K562 (cell line): ENCODE data around the gene ATP8B2. TPM values are rescaled to one million over a fixed set of nuclear protein-coding genes. Genes with fewer than 3 reads are reported as not detected.
A peak's percentile ranks its signal among the peaks of the same experiment; 100 is the strongest.

Experiments used
- ATAC-seq: fragments of 200-7000 bp; cut with Tn5 transposase; 3 replicates; pipeline ENCODE4 v1.9.1; 2020; ENCODE audit warnings: moderate library complexity
- BruUV-seq: library from RNA; stranded (reverse); fragments of 400-500 nt; replicated peaks from 2 replicates; lab custom pipeline; 2021; lab: Mats Ljungman, UMichigan
- CTCF ChIA-PET: fragments of 300-600 bp; formaldehyde crosslinking; extraction: SDS; loops from one replicate; lab custom pipeline; 2021; ENCODE audit warnings: low intra/inter-chr PET ratio; lab: Yijun Ruan, JAX
- POLR2A ChIA-PET: fragments of 300-600, 350-650 bp; sonication (Branson Sonifier 250); formaldehyde crosslinking; extraction: SDS; loops from one replicate; lab custom pipeline; 2021; ENCODE audit warnings: antibody characterized with exemption, inconsistent platforms; lab: Yijun Ruan, JAX
- DNase-seq, 4 experiments: peaks; one replicate each; pipeline versions ENCODE4 v3.0.0 to v3.0.0-alpha.2; 2011 to 2018; ENCODE audit warnings: low spot score in 3 of 4, mixed read lengths in 3 of 4; ENCODE audit errors: extremely low read depth in 1 of 4
- FAIRE-seq: peaks from 2 replicates; lab custom pipeline; 2011; peaks lifted over from hg19 to GRCh38; lab: Jason Lieb, UNC
- H2AFZ ChIP-seq: 2 replicates; pipeline ENCODE4 v1.6.0; 2011; ENCODE audit warnings: low read depth, low read length, control low read depth, inconsistent platforms
- H3K27ac ChIP-seq: fragments of 200-600 bp; 3 replicates; pipeline ENCODE4 v1.8.0; 2011; ENCODE audit warnings: low read depth, mild to moderate bottlenecking, control low read depth, inconsistent platforms, low read length, moderate library complexity, mixed read lengths; ENCODE audit errors: extremely low read depth
- H3K27me3 ChIP-seq, 2 experiments: fragments of 300-600 bp in 1 of 2; 2 replicates in 1 of 2; 3 replicates in 1 of 2; pipeline versions ENCODE4 v1.6.0 to v1.8.0; 2011; ENCODE audit warnings: inconsistent platforms in 2 of 2, low read length in 2 of 2, mild to moderate bottlenecking in 1 of 2, mixed read lengths in 1 of 2, moderate library complexity in 1 of 2; ENCODE audit not compliant: control insufficient read depth in 2 of 2, insufficient read depth in 2 of 2
- H3K36me3 ChIP-seq: fragments of 300-600 bp; 3 replicates; pipeline ENCODE4 v1.8.0; 2011; ENCODE audit warnings: mild to moderate bottlenecking, low read length, inconsistent platforms; ENCODE audit not compliant: control insufficient read depth, insufficient read depth
- H3K4me1 ChIP-seq, 2 experiments: fragments of 200-600 bp in 1 of 2; replicated peaks in 1 of 2; 2 replicates in 1 of 2; 3 replicates in 1 of 2; pipeline versions ENCODE4 v1.5.1 to v1.8.0; 2011; ENCODE audit warnings: inconsistent platforms in 2 of 2, low read length in 2 of 2, mild to moderate bottlenecking in 1 of 2, mixed read lengths in 1 of 2, moderate library complexity in 1 of 2; ENCODE audit not compliant: control insufficient read depth in 2 of 2, insufficient read depth in 2 of 2
- H3K4me2 ChIP-seq: 2 replicates; pipeline ENCODE4 v1.6.1; 2011; ENCODE audit warnings: low read length, control low read depth, inconsistent platforms, mixed read lengths; ENCODE audit not compliant: insufficient read depth
- H3K4me3 ChIP-seq: fragments of 200-600 bp; sonication (generic), shearing (Covaris generic); 2 replicates; pipeline ENCODE4 v1.5.1; 2016; ENCODE audit warnings: control low read depth, inconsistent platforms
- H3K79me2 ChIP-seq: fragments of 200-600 bp; 3 replicates; pipeline ENCODE4 v1.8.0; 2011; ENCODE audit warnings: low read length, inconsistent platforms; ENCODE audit not compliant: control insufficient read depth, insufficient read depth
- H3K9ac ChIP-seq, 2 experiments: 2 replicates each; pipeline versions ENCODE4 v1.6.0 to v1.6.1; 2011; ENCODE audit warnings: low read depth in 2 of 2, low read length in 2 of 2, control low read depth in 1 of 2, inconsistent platforms in 1 of 2, mild to moderate bottlenecking in 1 of 2, mixed read lengths in 1 of 2; ENCODE audit not compliant: insufficient read depth in 1 of 2
- H3K9me1 ChIP-seq: one replicate; pipeline ENCODE4 v1.6.0; 2011; ENCODE audit warnings: inconsistent platforms, mild to moderate bottlenecking, low read length, moderate library complexity; ENCODE audit not compliant: control insufficient read depth, insufficient read depth
- H3K9me3 ChIP-seq: replicated peaks from 2 replicates; pipeline ENCODE4 v1.5.1; 2011; ENCODE audit warnings: low read depth, low read length, inconsistent platforms; ENCODE audit not compliant: control insufficient read depth, insufficient read depth
- H4K20me1 ChIP-seq: replicated peaks from 2 replicates; pipeline ENCODE4 v1.6.1; 2011; ENCODE audit warnings: low read length, inconsistent platforms, mixed read lengths; ENCODE audit not compliant: control insufficient read depth, insufficient read depth
- CBFA2T3 ChIP-seq: fragments of 450-650 bp; IDR thresholded peaks from 2 replicates; pipeline ENCODE4 v1.6.1; 2017
- YY1 ChIP-seq, 3 experiments: IDR thresholded peaks; 2 replicates each; pipeline ENCODE4 v1.6.1; 2011; ENCODE audit warnings: low read length in 2 of 3, mild to moderate bottlenecking in 2 of 3, moderate library complexity in 2 of 3, borderline replicate concordance in 1 of 3, control low read depth in 1 of 3, low read depth in 1 of 3; ENCODE audit not compliant: insufficient read depth in 3 of 3, insufficient replicate concordance in 2 of 3, control insufficient read depth in 1 of 3, insufficient read length in 1 of 3; ENCODE audit errors: extremely low read depth in 1 of 3
- WGBS: fragments of 100-300 bp; shearing (Covaris generic); methylation state at CpG from one replicate; pipeline ENCODE4 v1.1.6; 2016; ENCODE audit warnings: low coverage, mixed read lengths; ENCODE audit not compliant: insufficient coverage; ENCODE audit errors: missing lambda C conversion rate; 5-methylcytosine and 5-hydroxymethylcytosine counted together
- in situ Hi-C: fragments of 300-500 bp; cut with MboI; formaldehyde crosslinking; loops from 4 replicates; pipeline ENCODE4 v1.15.0; 2018; ENCODE audit warnings: inconsistent platforms, mixed read lengths
- intact Hi-C: fragments of 100-400 bp; cut with micrococcal nuclease; formaldehyde crosslinking; loops from 2 replicates; pipeline ENCODE4 v1.14.2; 2022
- polyA plus RNA-seq, 8 experiments: library from polyadenylated mRNA; depleted of rRNA in 4 of 8; stranded (reverse) in 5 of 8; unstranded in 3 of 8; fragments of >200 nt; fragmentation: Nextera tagmentation in 2 of 8; fragmentation: Illumina TruSeq in 1 of 8; extraction: Ambion mirVana in 2 of 8; extraction: Trizol in 1 of 8; gene quantifications; 2 replicates each; pipeline versions ENCODE4 v1.2.1 to v1.2.3, GENCODE V29; 2011 to 2014; ENCODE audit warnings: inconsistent platforms in 1 of 8, missing spikeins in 1 of 8
- total RNA-seq, 7 experiments: library from RNA; depleted of rRNA in 6 of 7; stranded (reverse); fragments of >200 nt in 6 of 7; fragmentation: Illumina TruSeq in 2 of 7; extraction: Trizol in 2 of 7; gene quantifications; 2 replicates each; pipeline versions ENCODE4 v1.2.1 to v1.2.3, GENCODE V29; 2011 to 2021; ENCODE audit warnings: low replicate concordance in 1 of 7
- TF ChIP-seq, protein P1 (sequence below), 2 experiments: fragments of 450-650 bp; IDR thresholded peaks; 2 replicates each; pipeline ENCODE4 v1.6.1; 2016
- TF ChIP-seq, protein P2 (sequence below), 3 experiments: IDR thresholded peaks in 2 of 3; conservative IDR thresholded peaks in 1 of 3; 2 replicates each; pipeline ENCODE4 v1.5.1; 2011 to 2012; ENCODE audit warnings: low read length in 3 of 3, mild to moderate bottlenecking in 3 of 3, control low read depth in 2 of 3, improper control_type of control experiment in 1 of 3, inconsistent platforms in 1 of 3, low read depth in 1 of 3, mixed read lengths in 1 of 3, moderate library complexity in 1 of 3; ENCODE audit not compliant: insufficient read depth in 2 of 3

Gene ATP8B2
- total and polyA plus RNA-seq, 9 of the 15 experiments (the other 6 are each of a cell fraction or from before 2014, with no cell fraction given), result 0.27 to 33.2 (median 18.4) TPM

DNA sequence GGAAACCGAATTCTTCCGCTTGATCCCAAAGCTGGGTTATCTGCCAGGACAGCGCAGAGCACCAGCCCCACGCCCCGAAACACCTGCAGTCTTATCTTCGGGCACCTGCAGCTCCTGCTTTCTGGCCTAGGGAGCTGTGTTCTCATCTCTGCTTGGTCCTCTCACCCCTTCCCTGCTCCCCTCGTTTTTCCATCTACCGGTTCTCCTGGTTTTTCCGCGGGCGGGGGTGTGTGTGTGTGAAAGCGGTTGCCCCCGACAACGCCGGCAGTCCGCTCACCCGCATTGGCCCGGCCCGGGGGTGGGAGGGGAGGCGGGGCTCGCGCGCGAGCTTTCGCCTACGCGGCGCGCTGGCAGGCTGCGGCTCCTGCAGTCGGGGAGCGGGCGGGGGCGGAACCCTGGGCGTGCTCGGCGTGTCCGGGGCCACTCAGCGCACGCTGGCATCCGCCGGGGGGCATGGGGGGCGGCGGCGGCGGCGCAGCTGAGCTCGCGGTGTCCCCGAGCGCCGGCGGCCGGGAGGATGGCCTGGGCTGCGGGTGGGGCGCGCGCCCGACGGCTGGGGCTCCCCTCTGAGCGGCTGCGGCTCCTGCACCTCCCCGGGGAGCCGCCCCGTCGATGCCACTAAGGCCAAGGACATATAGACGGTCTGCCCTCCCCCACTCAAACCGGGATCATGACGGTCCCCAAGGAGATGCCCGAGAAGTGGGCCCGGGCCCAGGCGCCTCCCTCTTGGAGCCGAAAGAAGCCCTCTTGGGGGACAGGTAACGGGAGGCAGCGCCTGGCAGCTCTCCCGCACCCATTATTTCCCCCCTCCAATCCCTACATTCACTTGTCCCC, 3.2 kb downstream of the ATP8B2 start:
- FAIRE-seq, result no peak
- ATAC-seq, result no peak
- Histone ChIP-seq H3K9me1 (no peaks in the 10 kb centered on the region), H3K4me2 (no peak overlapping the region), H2AFZ (no peak overlapping the region), H3K27ac (no peak overlapping the region), H3K9me3 (no peaks in the 10 kb centered on the region), H3K4me3 (no peak overlapping the region), H3K27me3 (no peaks in the 10 kb centered on the region), H3K4me1 (peaks cover 14 to 43% of the 10 kb centered on the region in 2 experiments; a peak in 4 of 5 replicates), H3K79me2 (peaks cover 20% of the 10 kb centered on the region)
- intact Hi-C loops (no loop called here), in situ Hi-C loops (no loop called here)
- BruUV-seq, result no TSS peak
- ChIA-PET POLR2A (no interaction called here), CTCF (interaction anchor here (0.6 kb wide), 2 partner anchors 16 to 211 kb away, joined by 3 to 5 read pairs; no protein-coding TSS in a partner anchor)
- DNase-seq, result no peak
- 93% methylated on average over 17 of the region's 76 CpGs for WGBS
- no peak for TF ChIP-seq YY1 (IDR thresholded peaks at IDR 0.05; ENCODE audit: borderline replicate concordance in 1 of 3, control insufficient read depth in 1 of 3, extremely low read depth in 1 of 3, insufficient read depth in 3 of 3, insufficient read length in 1 of 3, insufficient replicate concordance in 2 of 3, low read depth in 1 of 3, low read length in 2 of 3)
- peak; percentile 42; the same call in 1 of the 2 replicates for TF ChIP-seq CBFA2T3
- TF ChIP-seq, all 486 proteins: peak for 1
- Histone ChIP-seq H3K9ac (no peak overlapping the region), H4K20me1 (no peaks in the 10 kb centered on the region), H3K36me3 (peaks cover 22% of the 10 kb centered on the region; the same call in 2 of the 3 replicates)

- Histone ChIP-seq H4K20me1 (no peaks in the 10 kb centered on the region), H3K79me2 (peaks cover 20% of the 10 kb centered on the region), H3K9me3 (no peaks in the 10 kb centered on the region), H3K27ac (no peak overlapping the region), H2AFZ (no peak overlapping the region), H3K36me3 (peaks cover 28% of the 10 kb centered on the region; the same call in 2 of the 3 replicates), H3K4me3 (no peak overlapping the region), H3K4me2 (no peak overlapping the region), H3K9me1 (no peaks in the 10 kb centered on the region)
- ATAC-seq (no peak), FAIRE-seq (no peak), DNase-seq (no peak)
- intact Hi-C loops (no loop called here), in situ Hi-C loops (no loop called here)
- POLR2A ChIA-PET, result no interaction called here
- BruUV-seq, result no TSS peak
- WGBS, result 79% methylated on average over 5 of the region's 6 CpGs
- TF ChIP-seq, protein P1, sequence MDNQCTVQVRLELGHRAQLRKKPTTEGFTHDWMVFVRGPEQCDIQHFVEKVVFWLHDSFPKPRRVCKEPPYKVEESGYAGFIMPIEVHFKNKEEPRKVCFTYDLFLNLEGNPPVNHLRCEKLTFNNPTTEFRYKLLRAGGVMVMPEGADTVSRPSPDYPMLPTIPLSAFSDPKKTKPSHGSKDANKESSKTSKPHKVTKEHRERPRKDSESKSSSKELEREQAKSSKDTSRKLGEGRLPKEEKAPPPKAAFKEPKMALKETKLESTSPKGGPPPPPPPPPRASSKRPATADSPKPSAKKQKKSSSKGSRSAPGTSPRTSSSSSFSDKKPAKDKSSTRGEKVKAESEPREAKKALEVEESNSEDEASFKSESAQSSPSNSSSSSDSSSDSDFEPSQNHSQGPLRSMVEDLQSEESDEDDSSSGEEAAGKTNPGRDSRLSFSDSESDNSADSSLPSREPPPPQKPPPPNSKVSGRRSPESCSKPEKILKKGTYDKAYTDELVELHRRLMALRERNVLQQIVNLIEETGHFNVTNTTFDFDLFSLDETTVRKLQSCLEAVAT (IDR thresholded peaks at IDR 0.05), result no peak
- TF ChIP-seq, protein P2, sequence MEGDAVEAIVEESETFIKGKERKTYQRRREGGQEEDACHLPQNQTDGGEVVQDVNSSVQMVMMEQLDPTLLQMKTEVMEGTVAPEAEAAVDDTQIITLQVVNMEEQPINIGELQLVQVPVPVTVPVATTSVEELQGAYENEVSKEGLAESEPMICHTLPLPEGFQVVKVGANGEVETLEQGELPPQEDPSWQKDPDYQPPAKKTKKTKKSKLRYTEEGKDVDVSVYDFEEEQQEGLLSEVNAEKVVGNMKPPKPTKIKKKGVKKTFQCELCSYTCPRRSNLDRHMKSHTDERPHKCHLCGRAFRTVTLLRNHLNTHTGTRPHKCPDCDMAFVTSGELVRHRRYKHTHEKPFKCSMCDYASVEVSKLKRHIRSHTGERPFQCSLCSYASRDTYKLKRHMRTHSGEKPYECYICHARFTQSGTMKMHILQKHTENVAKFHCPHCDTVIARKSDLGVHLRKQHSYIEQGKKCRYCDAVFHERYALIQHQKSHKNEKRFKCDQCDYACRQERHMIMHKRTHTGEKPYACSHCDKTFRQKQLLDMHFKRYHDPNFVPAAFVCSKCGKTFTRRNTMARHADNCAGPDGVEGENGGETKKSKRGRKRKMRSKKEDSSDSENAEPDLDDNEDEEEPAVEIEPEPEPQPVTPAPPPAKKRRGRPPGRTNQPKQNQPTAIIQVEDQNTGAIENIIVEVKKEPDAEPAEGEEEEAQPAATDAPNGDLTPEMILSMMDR (IDR thresholded peaks at IDR 0.05 in 2 of 3, conservative IDR thresholded peaks at IDR 0.05 in 1 of 3; ENCODE audit: insufficient read depth in 2 of 3, low read depth in 1 of 3, low read length in 3 of 3), result peak in 1 of 3 experiments; percentile 19; a peak in 2 of 6 replicates
- TF ChIP-seq, all 486 proteins: peak for 1
- no peak overlapping the region for H3K9ac ChIP-seq
- H3K4me1 ChIP-seq, result peaks cover 12 to 40% of the 10 kb centered on the region in 2 experiments; a peak in 4 of 5 replicates
- no peaks in the 10 kb centered on the region for H3K27me3 ChIP-seq
- CTCF ChIA-PET, result interaction anchor here (0.6 kb wide), 2 partner anchors 211 to 834 kb away, joined by 3 to 5 read pairs; no protein-coding TSS in a partner anchor
Measured at GRCh38 chr1:154329152-154329521, 3.8 kb downstream of the ATP8B2 start.
